Mesendoderm (in vitro differentiated cells): Measurements from ENCODE around the gene CD72.

Experiments
- DNase-seq: peaks from one replicate; pipeline ENCODE4 v3.0.0; 2013
- H2AK5ac ChIP-seq: 2 replicates; pipeline ENCODE4 v1.6.1; 2013; ENCODE audit warnings: low read length, inconsistent platforms
- H2BK120ac ChIP-seq: 2 replicates; pipeline ENCODE4 v1.6.1; 2013; ENCODE audit warnings: low read depth, mild to moderate bottlenecking, low read length, moderate library complexity, mixed read lengths
- H2BK15ac ChIP-seq: replicated peaks from 2 replicates; pipeline ENCODE4 v1.6.1; 2013; ENCODE audit warnings: low read depth, mild to moderate bottlenecking, moderate library complexity
- H2BK5ac ChIP-seq: 2 replicates; pipeline ENCODE4 v1.6.1; 2013; ENCODE audit warnings: low read length, inconsistent platforms
- H3K18ac ChIP-seq: 2 replicates; pipeline ENCODE4 v1.6.1; 2013; ENCODE audit warnings: mild to moderate bottlenecking, low read length, mixed read lengths
- H3K23ac ChIP-seq: one replicate; pipeline ENCODE4 v1.6.1; 2013; ENCODE audit warnings: low read length
- H3K27ac ChIP-seq: 2 replicates; pipeline ENCODE4 v1.5.1; 2013; ENCODE audit warnings: low read depth, mild to moderate bottlenecking, inconsistent platforms, low read length, moderate library complexity
- H3K27me3 ChIP-seq: 2 replicates; pipeline ENCODE4 v1.6.1; 2013; ENCODE audit warnings: low read length, control low read depth, mild to moderate bottlenecking, inconsistent platforms; ENCODE audit not compliant: insufficient read depth, poor library complexity
- H3K36me3 ChIP-seq: 2 replicates; pipeline ENCODE4 v1.6.1; 2013; ENCODE audit warnings: low read length, inconsistent platforms; ENCODE audit not compliant: control insufficient read depth, insufficient read depth
- H3K4ac ChIP-seq: one replicate; pipeline ENCODE4 v1.6.1; 2013; ENCODE audit warnings: low read depth, mild to moderate bottlenecking, low read length, moderate library complexity
- H3K4me1 ChIP-seq: 2 replicates; pipeline ENCODE4 v1.6.1; 2013; ENCODE audit warnings: low read depth, low read length, inconsistent platforms; ENCODE audit not compliant: control insufficient read depth
- H3K4me2 ChIP-seq: 2 replicates; pipeline ENCODE4 v1.6.1; 2013; ENCODE audit warnings: low read length
- H3K4me3 ChIP-seq: 2 replicates; pipeline ENCODE4 v1.5.1; 2013; ENCODE audit warnings: mild to moderate bottlenecking, low read length
- H3K56ac ChIP-seq: one replicate; pipeline ENCODE4 v1.6.1; 2013; ENCODE audit warnings: low read length
- H3K79me1 ChIP-seq: 2 replicates; pipeline ENCODE4 v1.6.1; 2013; ENCODE audit warnings: low read length, inconsistent platforms
- H3K79me2 ChIP-seq: 2 replicates; pipeline ENCODE4 v1.6.1; 2013; ENCODE audit warnings: mild to moderate bottlenecking, low read length; ENCODE audit not compliant: control insufficient read depth, insufficient read depth
- H3K9ac ChIP-seq: 2 replicates; pipeline ENCODE4 v1.6.1; 2013; ENCODE audit warnings: low read length, inconsistent platforms
- H4K5ac ChIP-seq: one replicate; pipeline ENCODE4 v1.6.1; 2013; ENCODE audit warnings: low read length
- H4K8ac ChIP-seq: one replicate; pipeline ENCODE4 v1.6.1; 2013; ENCODE audit warnings: low read depth, mild to moderate bottlenecking, control low read depth, low read length, moderate library complexity
- WGBS: extraction: QIAGEN DNeasy Blood & Tissue Kit; methylation state at CpG from one replicate; pipeline ENCODE4 v1.1.7; 2013; ENCODE audit warnings: low lambda C conversion rate, missing lambda C conversion rate; ENCODE audit not compliant: insufficient coverage; ENCODE audit errors: extremely low coverage; 5-methylcytosine and 5-hydroxymethylcytosine counted together

CD72 gene

GRCh38 chr9:35653611-35654010 is 35.4 kb upstream of the CD72 start:
- no peak overlapping the region for H3K56ac ChIP-seq
- H3K4me3 ChIP-seq, result no peak overlapping the region
- no peaks in the 10 kb centered on the region for H3K79me1 ChIP-seq
- no peak overlapping the region for H2BK15ac ChIP-seq
- no peak overlapping the region for H3K9ac ChIP-seq
- H4K5ac ChIP-seq, result no peak overlapping the region
- H3K4ac ChIP-seq, result no peak overlapping the region
- H3K36me3 ChIP-seq, result no peaks in the 10 kb centered on the region
- H2BK5ac ChIP-seq, result no peak overlapping the region
- no peak overlapping the region for H4K8ac ChIP-seq
- no peaks in the 10 kb centered on the region for H3K27me3 ChIP-seq
- H3K79me2 ChIP-seq, result no peaks in the 10 kb centered on the region
- H3K18ac ChIP-seq, result no peak overlapping the region
- no peak overlapping the region for H3K4me2 ChIP-seq
- H3K23ac ChIP-seq, result no peak overlapping the region
- no peak overlapping the region for H2AK5ac ChIP-seq
- no peak overlapping the region for H2BK120ac ChIP-seq
- no CpG with 5 or more reads among the region's 2 CpGs for WGBS
- no peaks in the 10 kb centered on the region for H3K4me1 ChIP-seq
- DNase-seq, result no peak
- H3K27ac ChIP-seq, result no peak overlapping the region

GRCh38 chr9:35652829-35653209 is 34.6 kb upstream of the CD72 start:
- no peak overlapping the region for H3K4me2 ChIP-seq
- H3K27me3 ChIP-seq, result no peaks in the 10 kb centered on the region
- no peaks in the 10 kb centered on the region for H3K79me1 ChIP-seq
- H4K5ac ChIP-seq, result no peak overlapping the region
- no peak overlapping the region for H3K9ac ChIP-seq
- no peaks in the 10 kb centered on the region for H3K79me2 ChIP-seq
- DNase-seq, result no peak
- H4K8ac ChIP-seq, result no peak overlapping the region
- no peaks in the 10 kb centered on the region for H3K36me3 ChIP-seq
- no peak overlapping the region for H3K4me3 ChIP-seq
- no peak overlapping the region for H3K56ac ChIP-seq
- H3K18ac ChIP-seq, result no peak overlapping the region
- H3K4ac ChIP-seq, result no peak overlapping the region
- H2BK120ac ChIP-seq, result no peak overlapping the region
- WGBS, result no CpG with 5 or more reads among the region's 8 CpGs
- H2BK15ac ChIP-seq, result no peak overlapping the region
- no peaks in the 10 kb centered on the region for H3K4me1 ChIP-seq
- no peak overlapping the region for H3K27ac ChIP-seq
- no peak overlapping the region for H2BK5ac ChIP-seq
- no peak overlapping the region for H2AK5ac ChIP-seq
- no peak overlapping the region for H3K23ac ChIP-seq

- Histone ChIP-seq H2BK15ac (no peak overlapping the region), H3K27ac (no peak overlapping the region), H3K79me2 (no peaks in the 10 kb centered on the region), H3K36me3 (no peaks in the 10 kb centered on the region), H4K5ac (no peak overlapping the region), H3K9ac (no peak overlapping the region), H3K4me1 (no peaks in the 10 kb centered on the region), H2BK5ac (no peak overlapping the region), H2BK120ac (no peak overlapping the region), H3K27me3 (no peaks in the 10 kb centered on the region), H3K4me3 (no peak overlapping the region), H3K18ac (no peak overlapping the region), H3K4ac (no peak overlapping the region), H3K79me1 (no peaks in the 10 kb centered on the region), H3K56ac (no peak overlapping the region), H3K4me2 (no peak overlapping the region), H3K23ac (no peak overlapping the region), H2AK5ac (no peak overlapping the region), H4K8ac (no peak overlapping the region)
- DNase-seq, result no peak
- WGBS, result no CpG with 5 or more reads among the region's 7 CpGs
These were observed 34.0 kb upstream of the CD72 start for GRCh38 chr9:35651956-35652828.

GRCh38 chr9:35650341-35651158 is 32.3 kb upstream of the CD72 start, which contains the start of gene SIT1:
SIT1 (minus strand) TSS chr9:35650931; CDS start chr9:35650853, 78 bp downstream.
- Histone ChIP-seq H3K4ac (no peak within 1 kb of the TSS), H3K4me1 (no peaks in the 10 kb centered on the region), H3K56ac (no peak within 1 kb of the TSS), H2BK15ac (no peak within 1 kb of the TSS), H3K27ac (no peak within 1 kb of the TSS), H3K9ac (no peak within 1 kb of the TSS), H3K23ac (no peak within 1 kb of the TSS), H3K79me2 (no peaks in the 10 kb centered on the region), H2BK120ac (no peak within 1 kb of the TSS), H2AK5ac (no peak within 1 kb of the TSS), H3K4me3 (no peak within 1 kb of the TSS), H4K8ac (no peak within 1 kb of the TSS), H3K79me1 (no peaks in the 10 kb centered on the region), H3K36me3 (no peaks in the 10 kb centered on the region), H2BK5ac (no peak within 1 kb of the TSS), H3K4me2 (no peak within 1 kb of the TSS), H4K5ac (no peak within 1 kb of the TSS), H3K18ac (no peak within 1 kb of the TSS), H3K27me3 (no peaks in the 10 kb centered on the region)
- DNase-seq, result no peak
- no CpG with 5 or more reads among the region's 22 CpGs for WGBS

- H3K9ac ChIP-seq, result no peak overlapping the region
- H3K79me2 ChIP-seq, result no peaks in the 10 kb centered on the region
- H3K36me3 ChIP-seq, result no peaks in the 10 kb centered on the region
- no peak overlapping the region for H2AK5ac ChIP-seq
- H3K4me3 ChIP-seq, result no peak overlapping the region
- no peak overlapping the region for H3K18ac ChIP-seq
- DNase-seq, result no peak
- no peak overlapping the region for H3K56ac ChIP-seq
- H3K4me2 ChIP-seq, result no peak overlapping the region
- no CpG with 5 or more reads among the region's 26 CpGs for WGBS
- H3K27ac ChIP-seq, result no peak overlapping the region
- no peaks in the 10 kb centered on the region for H3K4me1 ChIP-seq
- H4K5ac ChIP-seq, result no peak overlapping the region
- no peak overlapping the region for H2BK5ac ChIP-seq
- no peak overlapping the region for H3K4ac ChIP-seq
- H3K79me1 ChIP-seq, result no peaks in the 10 kb centered on the region
- H2BK120ac ChIP-seq, result no peak overlapping the region
- H2BK15ac ChIP-seq, result no peak overlapping the region
- H3K27me3 ChIP-seq, result no peaks in the 10 kb centered on the region
- H3K23ac ChIP-seq, result no peak overlapping the region
- no peak overlapping the region for H4K8ac ChIP-seq
These were observed 31.5 kb upstream of the CD72 start for GRCh38 chr9:35649431-35650340.
